GM13977 (cell line): Measurements from ENCODE around the gene NHERF2.

Source experiments
- DNase-seq: peaks from one replicate; pipeline ENCODE4 v3.0.0; 2012; ENCODE audit warnings: low spot score
- in situ Hi-C: fragments of 300-500 bp; cut with MboI; formaldehyde crosslinking; loops from one replicate; pipeline ENCODE4 v1.12.0; 2022; ENCODE audit warnings: low sequenced_read_pairs, low pct_unique_long_range_greater_than_20kb, mixed read lengths, inconsistent platforms; ENCODE audit not compliant: unreplicated experiment
- TF ChIP-seq, protein P1 (sequence below): IDR thresholded peaks from 2 replicates; pipeline ENCODE4 v1.5.1; 2012; ENCODE audit warnings: mild to moderate bottlenecking, control low read depth; ENCODE audit not compliant: insufficient read depth; ENCODE audit errors: extremely low read depth, missing control alignments

The NHERF2 gene

GRCh38 chr16:2037647-2038381 is 11.1 kb downstream of the NHERF2 start:
- no peak for DNase-seq
- in situ Hi-C loops: no loop called here
- TF ChIP-seq, protein P1, sequence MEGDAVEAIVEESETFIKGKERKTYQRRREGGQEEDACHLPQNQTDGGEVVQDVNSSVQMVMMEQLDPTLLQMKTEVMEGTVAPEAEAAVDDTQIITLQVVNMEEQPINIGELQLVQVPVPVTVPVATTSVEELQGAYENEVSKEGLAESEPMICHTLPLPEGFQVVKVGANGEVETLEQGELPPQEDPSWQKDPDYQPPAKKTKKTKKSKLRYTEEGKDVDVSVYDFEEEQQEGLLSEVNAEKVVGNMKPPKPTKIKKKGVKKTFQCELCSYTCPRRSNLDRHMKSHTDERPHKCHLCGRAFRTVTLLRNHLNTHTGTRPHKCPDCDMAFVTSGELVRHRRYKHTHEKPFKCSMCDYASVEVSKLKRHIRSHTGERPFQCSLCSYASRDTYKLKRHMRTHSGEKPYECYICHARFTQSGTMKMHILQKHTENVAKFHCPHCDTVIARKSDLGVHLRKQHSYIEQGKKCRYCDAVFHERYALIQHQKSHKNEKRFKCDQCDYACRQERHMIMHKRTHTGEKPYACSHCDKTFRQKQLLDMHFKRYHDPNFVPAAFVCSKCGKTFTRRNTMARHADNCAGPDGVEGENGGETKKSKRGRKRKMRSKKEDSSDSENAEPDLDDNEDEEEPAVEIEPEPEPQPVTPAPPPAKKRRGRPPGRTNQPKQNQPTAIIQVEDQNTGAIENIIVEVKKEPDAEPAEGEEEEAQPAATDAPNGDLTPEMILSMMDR: no peak

DNA sequence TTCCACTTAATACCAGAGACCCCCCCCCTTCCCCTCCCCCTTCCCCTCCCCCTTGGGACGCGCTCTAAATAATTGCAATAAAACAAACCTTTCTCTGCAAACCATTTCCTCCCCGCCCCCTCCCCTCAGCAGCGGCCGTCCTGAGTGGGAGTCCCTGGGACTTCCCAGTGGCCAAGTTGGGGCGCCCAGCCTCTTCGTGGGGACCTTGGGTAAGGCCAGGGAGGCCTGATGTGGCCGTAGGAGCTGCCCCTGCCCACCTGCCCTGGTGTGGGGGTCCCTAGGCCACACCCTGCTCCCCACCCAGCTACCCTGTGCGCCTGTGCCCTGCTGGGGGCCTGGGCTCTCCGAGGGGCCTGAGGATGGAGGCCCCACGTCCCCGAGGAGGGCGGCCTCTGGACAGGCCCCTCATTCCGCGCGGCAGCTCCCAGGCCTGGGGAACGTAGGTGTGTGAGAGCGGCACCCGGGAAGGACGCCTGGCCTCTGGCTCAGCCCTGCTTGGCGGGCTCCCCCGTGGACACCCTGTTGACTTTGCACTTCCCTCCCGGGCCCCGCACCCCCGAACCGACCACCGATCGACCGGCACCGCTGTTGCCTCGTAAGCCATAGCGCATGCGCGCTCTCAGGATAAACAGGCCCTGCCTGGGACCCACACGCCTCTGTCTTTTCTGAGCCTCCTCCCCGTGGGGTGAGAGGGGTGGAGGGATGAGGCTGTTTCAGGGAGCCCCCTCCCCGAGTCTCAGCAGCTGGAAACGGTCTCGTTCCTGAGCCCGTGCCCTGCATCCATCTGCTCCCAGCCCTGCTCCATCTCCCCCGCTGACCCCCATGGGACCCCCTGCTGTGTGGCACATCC is 11.9 kb downstream of the NHERF2 start:
- in situ Hi-C loops: no loop called here
- DNase-seq: no peak
- TF ChIP-seq, protein P1: no peak

DNA sequence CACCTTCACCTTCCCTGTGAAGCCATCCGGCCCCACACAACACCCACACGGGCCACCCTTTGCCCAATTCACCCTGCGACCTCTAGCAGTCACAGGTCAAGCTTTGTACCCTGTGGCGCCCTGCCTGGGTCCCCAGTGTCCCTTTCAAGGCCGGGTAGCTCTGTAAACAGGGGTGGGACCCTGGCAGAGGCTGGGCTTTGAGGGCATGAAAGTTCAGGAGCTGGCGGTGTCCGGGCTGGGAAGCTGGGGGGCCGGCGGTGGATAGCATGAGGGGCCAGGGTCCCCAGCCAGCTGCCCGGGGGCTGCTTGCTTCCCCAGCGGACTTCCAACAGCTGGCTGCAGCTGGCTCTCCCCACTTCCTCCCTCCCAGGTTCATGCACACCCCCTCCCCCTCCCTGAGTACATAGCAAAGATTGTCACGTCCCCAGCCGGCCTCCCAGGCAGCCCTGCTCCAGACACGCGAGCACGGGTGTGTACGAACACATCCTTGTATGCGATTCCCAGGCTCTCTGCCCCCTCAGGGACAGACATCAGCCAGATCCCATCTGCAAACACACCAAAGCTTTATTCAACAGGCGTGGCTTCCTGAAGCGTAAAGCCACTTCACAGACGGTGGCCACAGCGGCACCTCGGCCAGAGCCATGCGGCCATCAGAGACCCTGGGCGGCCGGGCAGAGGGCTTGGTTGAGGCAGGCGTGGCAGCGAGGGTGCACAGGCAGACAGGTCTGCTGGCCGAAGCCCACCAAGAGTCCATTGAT is 12.8 kb downstream of the NHERF2 start:
- TF ChIP-seq, protein P1: no peak
- in situ Hi-C loops: no loop called here
- no peak for DNase-seq

DNA sequence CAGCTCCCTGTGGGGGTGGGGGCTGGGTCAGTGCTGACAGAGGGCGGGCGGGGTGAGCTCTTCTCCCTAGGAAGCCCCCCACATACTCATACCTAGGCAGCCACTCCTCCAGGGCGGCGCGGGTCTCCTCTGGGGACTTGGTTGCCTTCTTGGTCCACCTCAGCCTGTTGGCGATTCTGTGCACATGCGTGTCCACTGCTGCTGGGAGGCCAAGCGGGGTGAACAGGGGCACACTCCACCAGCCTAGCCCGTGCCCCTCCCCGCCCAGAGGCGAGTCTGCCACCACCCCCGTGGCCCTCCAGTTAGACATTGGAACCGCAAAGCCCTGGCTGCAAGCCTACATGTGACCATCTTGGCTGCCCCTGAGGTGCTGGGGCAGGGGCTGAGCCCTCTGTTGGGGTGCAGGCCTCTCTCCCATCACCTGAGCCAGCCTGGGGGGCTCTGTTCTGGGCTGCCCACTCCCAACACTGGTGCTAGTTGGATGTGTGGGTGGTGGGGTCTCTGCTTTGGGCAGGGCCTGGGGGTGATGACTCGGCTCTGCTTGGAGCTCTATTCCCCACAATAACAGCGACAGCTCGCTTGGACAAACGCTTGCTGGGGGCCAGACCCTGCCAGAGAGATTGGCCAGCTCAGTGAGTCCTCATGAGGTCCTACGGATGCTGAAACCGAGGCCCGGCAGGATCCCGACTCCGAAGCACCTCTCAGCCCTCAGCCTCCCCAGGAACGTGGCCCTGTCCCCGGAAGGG is 13.5 kb downstream of the NHERF2 start:
- TF ChIP-seq, protein P1: no peak
- no peak for DNase-seq
- in situ Hi-C loops: no loop called here

DNA sequence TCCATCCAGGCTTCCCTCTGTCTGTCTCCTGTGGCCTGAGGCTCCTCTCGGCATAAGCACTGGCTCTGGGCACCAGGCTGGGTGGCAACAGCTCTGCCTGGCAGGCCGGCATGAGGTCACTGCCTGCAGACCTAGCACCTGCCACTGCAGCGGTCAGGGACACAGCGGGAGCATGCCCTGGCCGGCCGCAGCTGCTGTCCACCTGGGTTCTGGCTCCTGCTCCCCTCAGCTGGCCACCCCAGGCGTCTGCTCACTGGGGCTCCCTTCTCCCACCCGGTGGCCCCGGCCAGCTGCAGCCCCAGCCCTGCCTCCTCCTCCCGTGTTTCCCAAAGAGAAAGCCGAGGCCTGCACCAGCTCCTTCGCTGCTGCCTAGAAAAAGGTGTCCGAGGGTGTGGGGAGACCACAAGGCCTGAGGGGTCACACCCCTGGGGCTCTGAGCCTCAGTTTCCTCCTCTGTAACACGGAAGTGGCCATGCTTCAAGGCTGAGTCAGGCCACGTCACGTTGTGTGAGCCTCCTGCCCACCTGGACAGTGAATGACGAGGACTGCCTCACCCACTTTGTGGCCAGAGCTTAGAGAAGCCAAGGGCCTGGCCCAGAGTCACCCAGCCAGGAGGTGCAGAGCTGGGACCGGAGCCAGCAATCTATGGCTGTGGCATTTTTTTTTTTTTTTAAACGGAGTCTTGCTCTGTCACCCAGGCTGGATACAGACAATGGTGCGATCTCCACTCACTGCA is 14.3 kb downstream of the NHERF2 start:
- in situ Hi-C loops: no loop called here
- TF ChIP-seq, protein P1: no peak
- DNase-seq: no peak
